GM08714 (cell line): ENCODE data around the gene KRT20.

Source experiments
- H3K4me3 ChIP-seq: fragments of 200-500 bp; sonication (Bioruptor generic); 2 replicates; pipeline ENCODE4 v1.5.1; 2014; ENCODE audit warnings: mild to moderate bottlenecking, low read length, inconsistent platforms
- ZNF274 ChIP-seq: IDR thresholded peaks from 2 replicates; pipeline ENCODE4 v1.6.1; 2012; ENCODE audit warnings: mild to moderate bottlenecking, low read depth, low read length

KRT20 gene

DNA sequence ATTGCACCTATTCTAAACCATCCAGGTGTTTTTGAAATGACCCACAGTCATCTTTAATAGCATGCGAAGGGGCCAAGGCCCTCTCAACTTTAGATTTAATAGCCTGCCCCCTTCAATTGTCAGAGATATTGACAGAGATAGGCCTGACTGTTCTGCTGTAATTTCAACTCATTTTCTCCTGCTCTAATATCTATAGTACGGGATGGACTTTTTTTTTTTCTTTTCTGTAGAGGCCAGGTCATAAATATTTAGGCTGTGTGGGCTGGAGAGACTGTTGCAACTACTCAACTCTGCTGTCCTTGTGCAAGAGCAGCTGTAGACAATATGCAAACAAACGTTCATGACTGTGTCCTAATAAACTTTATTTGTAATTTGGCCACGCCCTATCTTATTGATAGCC lies 24.7 kb upstream of the KRT20 start:
- TF ChIP-seq ZNF274, result no peak

DNA sequence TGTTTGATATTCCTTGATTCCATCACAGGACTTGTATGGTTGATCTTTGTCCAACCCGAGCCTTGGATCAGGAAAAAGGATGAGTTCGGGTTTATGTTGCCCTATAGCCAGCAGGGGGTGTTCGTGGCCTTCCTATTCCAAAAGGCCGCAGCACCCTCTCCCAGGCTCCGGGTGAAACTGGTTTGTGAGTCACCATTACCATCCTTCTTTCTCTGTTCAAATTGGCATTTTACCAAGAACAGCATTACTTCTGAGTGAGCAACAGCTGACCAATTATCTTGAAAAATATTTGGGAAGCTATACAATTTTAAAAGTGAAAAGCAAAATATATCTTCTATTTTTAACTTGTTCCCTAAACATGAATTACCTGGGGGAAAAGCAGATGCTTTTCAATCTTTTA lies 24.3 kb upstream of the KRT20 start:
- H3K4me3 ChIP-seq, result no peak overlapping the region
- TF ChIP-seq ZNF274, result no peak

More for the DNA sequence above, 24.7 kb upstream of the KRT20 start:
- no peak overlapping the region for H3K4me3 ChIP-seq

DNA sequence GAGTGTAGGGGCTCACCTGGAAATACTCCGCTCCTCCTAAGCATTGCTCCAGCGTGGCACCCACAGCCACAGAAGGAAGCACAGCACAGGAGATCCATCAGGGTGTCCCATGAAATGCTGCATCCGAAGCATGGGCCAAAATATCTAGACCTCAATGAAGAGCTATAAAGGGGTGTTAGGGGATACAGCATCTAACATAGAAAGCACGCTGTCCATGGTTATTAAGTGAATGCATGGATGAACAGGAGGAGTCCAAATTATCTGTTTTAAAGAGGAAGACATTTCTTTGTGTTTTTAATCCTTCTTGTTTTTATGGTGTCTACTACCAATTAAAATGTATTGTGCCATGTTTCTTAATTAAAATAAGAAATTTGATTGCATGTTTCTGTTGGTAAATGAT lies 21.6 kb upstream of the KRT20 start:
- H3K4me3 ChIP-seq, result no peak overlapping the region
- TF ChIP-seq ZNF274, result no peak

DNA sequence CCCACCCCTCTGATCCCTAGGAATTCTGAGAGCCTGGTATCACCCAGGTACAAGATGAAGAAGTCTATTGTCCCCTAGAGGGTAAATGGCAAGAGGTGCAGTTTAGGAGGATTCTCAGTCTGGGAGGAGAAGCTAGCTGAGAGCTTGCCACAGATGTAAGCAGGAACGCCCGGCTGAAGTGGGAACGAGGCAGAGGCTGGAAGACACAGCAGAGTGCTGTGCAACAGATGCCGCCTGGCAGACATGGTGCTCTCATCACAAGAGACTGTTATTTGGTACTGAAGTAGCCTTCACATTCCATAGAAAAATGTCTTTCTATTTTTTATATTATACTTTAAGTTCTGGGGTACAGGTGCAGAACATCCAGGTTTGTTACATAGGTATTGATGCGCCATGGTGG lies 20.3 kb upstream of the KRT20 start:
- TF ChIP-seq ZNF274, result no peak
- no peak overlapping the region for H3K4me3 ChIP-seq

DNA sequence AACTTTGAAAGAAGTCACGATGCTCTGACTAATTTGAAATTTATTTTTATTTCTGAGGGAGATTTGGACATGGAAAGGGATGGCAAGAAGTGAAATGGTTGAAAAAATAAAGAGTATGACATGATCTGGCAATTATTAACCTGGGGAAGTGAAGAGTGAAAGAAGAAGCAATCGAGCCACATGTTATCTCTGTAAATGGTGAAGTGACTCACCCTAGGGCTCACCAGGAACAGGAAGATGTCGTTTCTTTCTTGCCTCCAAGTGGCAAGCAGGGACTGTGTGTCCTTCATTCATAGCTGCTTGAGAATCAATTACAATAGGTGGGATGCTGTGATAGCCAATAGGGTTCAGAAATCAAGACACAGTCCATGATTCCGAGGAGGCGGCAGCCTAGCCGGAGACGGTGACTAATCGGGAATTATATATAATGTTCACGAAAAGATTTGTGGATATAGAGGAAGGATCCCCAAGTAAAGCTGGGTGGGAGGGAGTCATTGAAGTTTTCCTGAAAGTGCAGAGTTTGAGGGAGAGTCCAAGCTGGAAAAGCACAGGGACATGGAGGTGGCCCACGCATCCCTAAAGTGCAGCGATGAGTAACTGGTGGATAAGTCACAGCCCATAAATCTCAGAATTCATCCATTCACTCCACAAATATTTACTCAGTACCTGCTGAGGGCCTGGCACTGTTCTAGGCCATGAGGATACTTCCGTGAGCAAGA lies 18.2 kb upstream of the KRT20 start:
- H3K4me3 ChIP-seq, result no peak overlapping the region
- TF ChIP-seq ZNF274, result no peak

DNA sequence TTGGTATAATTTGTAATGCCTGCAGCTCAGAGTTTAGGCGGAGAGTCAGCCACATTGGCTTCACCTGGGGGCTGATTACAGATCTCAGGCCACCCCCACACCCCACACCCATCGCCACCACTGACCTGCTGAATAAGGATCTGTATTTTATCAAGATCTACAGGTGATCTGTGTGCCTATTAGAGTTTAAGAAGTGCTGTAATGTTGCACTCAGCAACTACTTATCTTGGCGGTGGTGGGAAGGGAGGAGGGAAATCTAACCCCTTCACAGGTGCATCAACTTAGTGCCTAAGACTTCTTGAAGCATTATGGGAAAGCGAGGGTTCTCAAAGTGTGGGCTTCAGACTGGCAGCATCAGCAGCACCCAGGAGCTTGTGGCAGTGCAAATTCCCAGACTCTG lies 17.5 kb upstream of the KRT20 start:
- no peak for TF ChIP-seq ZNF274
- no peak overlapping the region for H3K4me3 ChIP-seq

DNA sequence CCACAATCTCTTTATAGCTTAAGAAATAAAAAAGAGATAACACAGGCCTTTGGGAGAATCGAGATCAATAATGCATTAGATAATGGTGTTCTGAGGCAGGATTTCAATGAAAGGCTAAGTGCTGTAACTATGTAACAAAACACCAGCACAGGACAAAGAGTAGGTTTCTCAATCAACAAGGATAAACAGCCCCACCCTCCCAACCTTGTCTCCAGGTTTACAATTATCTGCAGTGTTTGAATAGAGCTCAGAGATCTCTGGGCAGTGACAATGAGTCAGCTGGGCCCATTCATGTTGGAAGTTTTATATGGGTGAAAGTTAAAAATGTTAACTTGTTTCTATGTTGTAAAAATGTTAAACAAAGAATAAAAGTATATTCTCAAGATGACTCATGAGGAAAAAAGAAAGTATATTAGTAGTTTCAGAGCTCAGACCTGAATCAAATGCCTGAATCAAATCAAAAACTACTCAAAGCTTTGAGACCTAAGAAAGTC lies 17.0 kb upstream of the KRT20 start:
- no peak for TF ChIP-seq ZNF274

DNA sequence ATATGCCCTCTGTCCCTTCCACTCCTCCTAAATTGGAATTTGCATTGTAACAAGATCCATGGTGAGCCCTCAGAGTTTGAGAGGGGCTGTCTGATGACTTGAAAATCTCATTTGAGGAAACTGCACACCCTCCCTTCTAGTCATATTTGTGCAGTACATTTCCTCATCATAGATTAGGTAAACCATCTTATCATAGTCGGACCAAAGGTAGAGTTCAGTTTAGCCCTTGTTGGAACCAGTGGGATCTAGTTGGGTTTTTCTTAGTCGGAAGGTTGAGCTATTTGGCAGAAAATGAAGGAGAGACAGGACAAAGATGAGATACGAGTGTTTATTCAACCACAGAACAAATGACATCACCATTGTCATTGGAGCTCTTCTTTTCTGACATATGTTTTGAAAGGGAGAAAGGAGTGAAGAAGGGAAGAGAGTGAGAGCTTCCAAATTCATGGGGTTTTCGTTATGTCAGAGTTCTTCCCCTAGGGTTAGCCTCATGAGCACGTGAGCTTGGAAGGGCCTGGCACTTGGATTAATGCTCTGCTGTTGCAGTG lies 15.8 kb upstream of the KRT20 start:
- no peak for TF ChIP-seq ZNF274
- H3K4me3 ChIP-seq, result no peak overlapping the region

More for the DNA sequence above, 17.0 kb upstream of the KRT20 start:
- H3K4me3 ChIP-seq, result no peak overlapping the region

DNA sequence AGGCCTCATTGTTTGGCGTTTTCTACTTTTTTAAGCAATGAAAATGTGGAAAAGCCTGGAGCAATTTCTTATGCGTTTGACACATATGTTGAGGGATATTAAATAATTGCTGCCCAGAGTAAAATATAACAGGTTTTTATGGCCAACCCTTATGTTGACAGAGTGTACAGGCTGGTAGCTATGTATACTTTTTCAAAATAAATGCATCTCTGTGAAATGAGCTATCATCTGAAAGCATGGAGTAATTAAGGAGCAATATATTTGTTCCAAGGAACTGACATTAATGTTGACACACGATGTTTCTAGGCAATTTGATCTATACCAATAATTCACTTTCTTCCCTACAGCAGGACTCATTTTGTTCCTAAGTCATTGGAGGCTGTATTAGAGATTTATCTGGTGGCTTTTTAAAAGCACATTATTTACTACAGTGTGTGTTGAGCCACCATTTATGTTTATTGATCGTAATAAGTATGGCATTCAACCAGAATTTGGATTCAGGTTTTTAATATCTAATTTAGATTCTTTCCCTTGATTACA lies 11.9 kb upstream of the KRT20 start:
- no peak for TF ChIP-seq ZNF274
- no peak overlapping the region for H3K4me3 ChIP-seq

DNA sequence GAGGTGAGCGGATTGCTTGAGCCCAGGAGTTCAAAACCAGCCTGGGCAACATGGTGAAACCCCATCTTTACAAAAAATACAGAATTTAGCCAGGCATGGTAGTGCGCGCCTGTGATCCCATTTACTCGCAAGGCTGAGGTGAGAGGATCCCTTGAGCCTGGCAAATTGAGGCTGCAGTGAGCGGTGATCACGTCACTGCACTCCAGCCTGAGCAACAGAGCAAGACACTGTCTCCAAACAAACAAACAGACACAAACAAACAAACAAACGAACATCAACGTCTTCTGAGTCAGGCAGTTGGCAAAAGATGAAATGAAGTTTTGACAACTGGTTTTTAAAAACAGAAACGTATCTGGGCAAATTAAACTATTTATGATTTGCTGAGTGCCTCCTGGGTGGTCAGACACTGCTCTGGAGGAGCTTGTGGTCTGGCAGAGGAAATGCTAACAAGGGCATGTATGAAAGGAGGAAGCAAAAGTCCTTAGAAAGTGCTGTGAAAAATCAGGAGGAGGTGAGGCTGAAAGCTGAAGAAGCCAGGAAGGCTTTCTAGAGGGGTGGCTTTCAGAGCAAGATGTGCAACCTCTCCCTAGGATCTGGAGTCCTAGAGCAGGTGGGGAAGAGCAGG lies 10.2 kb upstream of the KRT20 start:
- H3K4me3 ChIP-seq, result no peak overlapping the region
- no peak for TF ChIP-seq ZNF274

DNA sequence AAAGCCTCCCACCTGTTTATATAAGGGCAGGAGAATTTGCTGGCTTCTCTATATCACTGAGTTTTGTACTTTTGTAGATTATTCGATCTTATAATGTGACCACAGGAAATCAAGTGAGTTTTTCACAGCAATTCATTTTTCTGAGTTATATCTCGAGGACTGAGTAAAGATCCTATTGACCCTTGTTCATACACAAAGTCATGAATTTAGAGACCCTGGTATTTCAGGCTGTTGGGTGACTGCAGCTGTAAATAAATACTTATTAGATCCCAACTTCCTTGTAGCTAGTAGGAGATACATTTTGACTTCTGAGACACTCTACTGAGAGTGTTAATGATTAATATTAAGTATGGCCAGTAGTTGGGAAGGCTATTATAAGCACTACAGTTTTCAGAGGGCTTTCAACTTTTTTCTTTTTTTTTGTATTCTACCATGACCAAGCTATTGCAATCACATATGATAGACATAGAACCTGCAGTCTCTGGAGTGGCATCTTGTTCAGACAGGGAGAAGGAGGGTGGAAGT lies 3.2 kb upstream of the KRT20 start:
- H3K4me3 ChIP-seq, result no peak overlapping the region
- no peak for TF ChIP-seq ZNF274

DNA sequence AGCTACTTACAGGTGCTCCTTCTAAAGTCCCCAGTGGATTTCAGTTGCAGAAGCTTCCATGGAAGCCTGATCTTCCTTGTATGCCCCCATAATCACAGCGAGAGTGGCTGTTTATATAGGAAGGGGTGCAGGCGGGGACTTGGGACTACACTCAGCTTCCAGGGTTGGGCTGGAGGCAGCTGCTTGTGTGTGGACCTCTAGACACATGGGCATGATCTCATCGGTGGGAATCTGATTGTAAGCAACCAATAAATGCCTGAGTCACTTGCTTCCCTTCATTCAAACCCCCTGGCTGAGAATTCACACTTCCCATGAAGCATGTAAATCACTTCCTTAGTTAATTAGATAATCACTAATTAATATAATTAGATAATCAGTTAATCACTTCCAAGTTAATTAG lies 1.0 kb upstream of the KRT20 start:
- H3K4me3 ChIP-seq, result no peak overlapping the region
- no peak for TF ChIP-seq ZNF274

DNA sequence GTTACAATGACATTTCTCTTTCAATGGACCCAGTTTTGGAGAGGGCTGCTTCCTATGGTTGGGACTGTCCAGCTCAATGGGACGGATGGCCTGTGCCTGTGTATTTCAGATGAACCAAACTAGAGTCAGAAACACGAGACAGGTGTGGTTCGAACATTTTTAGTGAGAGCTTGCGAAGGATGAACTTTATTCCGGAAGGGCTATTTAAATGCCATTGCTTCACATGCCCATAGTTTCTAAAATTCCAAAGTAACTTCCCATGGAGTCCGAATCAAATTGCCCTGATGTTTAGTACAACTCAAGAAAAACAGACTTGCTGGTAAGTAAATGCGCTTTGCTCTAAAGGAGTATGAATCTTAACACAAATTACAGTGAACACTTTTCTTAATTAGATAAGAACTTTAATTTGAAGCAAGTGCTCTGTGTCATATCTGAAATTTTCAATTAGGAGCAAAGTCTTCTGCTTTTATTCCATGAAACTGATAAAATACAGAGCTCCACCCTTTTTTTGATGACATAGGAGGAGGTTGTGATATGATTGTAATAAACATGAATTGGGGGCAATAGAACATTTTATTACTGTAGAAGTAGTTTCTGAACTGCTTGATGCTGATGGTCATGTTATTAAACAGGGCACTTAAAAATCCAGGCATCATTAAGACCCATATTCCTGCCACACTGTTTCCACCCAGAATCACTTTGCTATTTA lies 1.3 kb downstream of the KRT20 start:
- no peak for TF ChIP-seq ZNF274

DNA sequence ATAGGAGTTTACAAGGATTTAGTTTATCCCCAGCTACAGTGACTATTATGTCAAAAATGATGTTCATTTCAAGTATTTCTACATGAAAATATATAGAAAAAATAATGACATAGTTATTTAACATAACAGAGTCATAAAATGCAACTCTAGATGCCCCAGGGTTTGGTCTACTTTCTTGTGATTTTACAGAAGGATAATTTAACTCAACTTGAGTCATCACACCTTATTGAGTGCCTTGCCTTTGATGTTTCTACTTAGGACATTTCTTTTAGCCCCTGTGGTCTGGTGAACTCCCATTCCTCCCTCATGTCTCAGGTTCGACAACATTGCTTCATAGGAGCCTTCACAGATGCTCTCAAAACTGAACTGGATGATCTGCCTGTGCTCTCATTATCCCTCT lies 2.0 kb downstream of the KRT20 start:
- no peak overlapping the region for H3K4me3 ChIP-seq
- TF ChIP-seq ZNF274, result no peak

More for the DNA sequence above, 1.3 kb downstream of the KRT20 start:
- no peak overlapping the region for H3K4me3 ChIP-seq
